HG02840 (cell line): ENCODE data around the gene ERICH4.
"Not testable (repeated sequence)": the region's sequence is repeated elsewhere in the genome, so short reads cannot be mapped to it uniquely, and the experiment has no call there.

Experiments used
- ATAC-seq: cut with Tn5 transposase; IDR thresholded peaks from one replicate; pipeline ENCODE4 v1.9.1; 2021; ENCODE audit warnings: mild to moderate bottlenecking, moderate library complexity, moderate number of reproducible peaks; ENCODE audit not compliant: unreplicated experiment, low FRiP score

The ERICH4 gene

DNA sequence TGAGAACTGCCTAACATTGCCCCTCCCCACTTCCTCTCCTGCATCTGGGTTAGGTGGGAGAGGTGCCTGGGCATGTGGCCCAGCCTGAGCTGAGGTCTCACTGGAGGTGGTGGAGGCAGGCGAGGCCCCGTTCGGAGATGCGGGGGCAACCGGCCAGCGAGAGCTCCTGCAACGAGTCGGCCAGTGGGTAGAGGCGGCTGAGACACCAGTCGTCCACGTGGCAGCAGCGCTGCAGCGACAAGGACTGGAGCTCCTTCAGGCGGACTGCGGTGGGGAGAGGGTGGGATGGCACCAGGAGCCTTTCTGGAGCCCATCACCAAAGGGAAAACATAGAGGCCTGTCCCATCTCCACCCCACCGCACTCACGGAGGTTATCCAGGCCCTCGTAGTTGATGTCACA is 9.8 kb upstream of the ERICH4 start:
- ATAC-seq = no peak

DNA sequence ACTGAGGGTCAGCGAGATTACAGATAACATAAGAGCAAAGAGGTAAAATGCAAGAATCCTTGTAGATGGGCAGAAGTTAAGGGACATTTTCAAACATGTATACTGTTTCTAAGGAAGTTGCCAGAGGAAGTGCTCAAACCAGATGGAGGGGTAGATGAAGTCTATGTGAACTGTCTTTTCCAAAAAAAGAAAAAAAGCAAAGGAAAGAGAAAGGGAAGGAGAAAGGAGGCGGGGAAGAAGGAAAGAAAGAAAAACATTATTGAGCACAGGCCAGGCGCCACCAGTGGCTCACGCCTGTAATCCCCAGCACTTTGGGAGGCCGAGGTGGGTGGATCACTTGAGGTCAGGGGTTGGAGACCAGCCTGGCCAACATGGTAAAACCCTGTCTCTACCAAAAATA is 8.5 kb upstream of the ERICH4 start:
- no peak for ATAC-seq

DNA sequence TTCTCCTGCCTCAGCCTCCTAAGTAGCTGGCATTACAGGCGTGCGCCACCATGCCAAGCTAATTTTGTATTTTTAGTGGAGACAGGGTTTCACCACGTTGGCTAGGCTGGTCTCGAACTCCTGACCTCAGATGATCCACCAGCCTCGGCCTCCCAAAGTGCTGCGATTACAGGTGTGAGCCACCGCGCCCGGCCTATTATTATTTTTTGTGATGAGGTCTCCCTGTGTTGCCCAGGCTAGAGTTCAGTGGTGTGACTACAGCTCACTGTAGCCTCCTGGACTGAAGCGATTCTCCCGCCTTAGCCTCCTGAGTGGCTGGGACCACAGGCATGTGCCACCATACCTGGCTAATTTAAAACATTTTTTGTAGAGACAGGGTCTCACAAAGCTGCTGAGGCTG is 7.6 kb upstream of the ERICH4 start:
- ATAC-seq = not testable (repeated sequence)

DNA sequence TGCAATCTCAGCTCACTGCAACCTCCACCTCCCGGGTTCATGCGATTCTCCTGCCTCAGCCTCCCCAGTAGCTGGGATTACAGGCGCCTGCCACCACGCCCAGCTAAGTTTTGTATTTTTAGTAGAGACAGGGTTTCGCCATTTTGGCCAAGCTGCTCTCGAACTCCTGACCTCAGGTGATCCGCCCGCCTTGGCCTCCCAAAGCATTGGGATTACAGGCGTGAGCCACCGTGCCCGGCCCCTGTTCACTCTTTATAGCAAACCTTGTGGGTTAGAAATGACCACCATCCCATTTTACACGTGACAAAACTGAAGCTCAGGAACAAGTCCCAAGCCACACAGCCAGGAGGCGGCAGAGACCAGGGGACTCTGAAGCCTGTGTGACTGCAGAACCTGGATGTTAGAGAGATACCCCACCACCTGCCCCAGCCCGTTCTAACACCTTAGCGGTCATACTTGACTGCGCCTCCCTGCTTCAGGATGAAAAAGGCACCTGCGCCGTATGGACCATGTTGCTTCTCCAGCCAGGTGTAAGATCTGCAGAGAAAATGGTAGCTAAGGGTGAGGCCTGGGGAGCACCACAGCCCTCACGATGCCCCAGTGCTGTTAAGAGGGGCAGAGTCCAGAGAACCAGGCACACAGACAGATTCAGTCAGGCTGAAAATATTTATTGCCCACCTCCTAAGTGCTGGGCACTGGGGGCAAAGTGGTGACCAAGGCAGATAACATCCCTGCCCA is 6.9 kb upstream of the ERICH4 start:
- no peak for ATAC-seq

DNA sequence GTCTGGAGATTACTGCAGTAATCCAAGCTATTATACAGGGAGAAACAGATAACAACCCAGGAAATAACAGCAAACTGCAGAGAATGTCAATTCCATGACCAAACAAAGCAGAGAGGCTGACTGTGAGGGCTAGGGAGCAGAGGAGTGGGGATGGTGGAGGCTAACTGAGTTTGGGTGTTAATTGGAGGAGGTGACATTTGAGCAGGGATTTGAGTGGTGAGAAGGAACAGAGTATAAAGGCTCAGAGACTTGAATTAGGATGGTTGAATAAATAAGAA is 6.3 kb upstream of the ERICH4 start:
- ATAC-seq = no peak

DNA sequence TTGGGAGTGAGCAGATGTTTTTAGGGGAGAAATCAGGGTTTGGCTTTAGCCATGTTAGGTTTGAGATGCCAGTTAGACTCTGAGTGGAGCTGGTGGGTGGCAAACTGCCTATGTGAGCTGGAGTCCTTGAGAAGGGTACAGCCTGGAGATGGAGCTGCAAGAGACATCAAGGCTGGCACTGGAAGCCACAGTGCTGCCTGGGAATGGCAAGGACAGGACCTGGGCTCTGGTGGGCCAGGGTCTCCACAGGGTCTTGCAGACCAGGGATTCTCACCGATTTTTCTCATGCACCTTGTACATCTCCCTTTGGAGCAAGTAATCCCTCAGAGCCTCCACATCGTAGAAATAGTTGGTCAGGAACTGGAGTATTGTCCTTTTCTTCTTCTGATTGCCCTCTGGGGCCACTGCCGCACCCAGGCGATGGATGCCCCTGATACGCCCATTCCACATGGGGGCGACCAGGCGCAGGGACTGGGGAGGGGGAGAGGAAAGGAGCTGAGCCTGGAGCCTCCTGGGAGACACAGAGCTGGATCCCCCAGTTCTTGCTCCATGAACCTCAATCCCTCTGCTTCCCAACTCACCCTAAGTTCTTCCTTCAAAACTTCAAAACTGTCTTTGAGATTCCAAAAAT is 4.9 kb upstream of the ERICH4 start:
- no peak for ATAC-seq

DNA sequence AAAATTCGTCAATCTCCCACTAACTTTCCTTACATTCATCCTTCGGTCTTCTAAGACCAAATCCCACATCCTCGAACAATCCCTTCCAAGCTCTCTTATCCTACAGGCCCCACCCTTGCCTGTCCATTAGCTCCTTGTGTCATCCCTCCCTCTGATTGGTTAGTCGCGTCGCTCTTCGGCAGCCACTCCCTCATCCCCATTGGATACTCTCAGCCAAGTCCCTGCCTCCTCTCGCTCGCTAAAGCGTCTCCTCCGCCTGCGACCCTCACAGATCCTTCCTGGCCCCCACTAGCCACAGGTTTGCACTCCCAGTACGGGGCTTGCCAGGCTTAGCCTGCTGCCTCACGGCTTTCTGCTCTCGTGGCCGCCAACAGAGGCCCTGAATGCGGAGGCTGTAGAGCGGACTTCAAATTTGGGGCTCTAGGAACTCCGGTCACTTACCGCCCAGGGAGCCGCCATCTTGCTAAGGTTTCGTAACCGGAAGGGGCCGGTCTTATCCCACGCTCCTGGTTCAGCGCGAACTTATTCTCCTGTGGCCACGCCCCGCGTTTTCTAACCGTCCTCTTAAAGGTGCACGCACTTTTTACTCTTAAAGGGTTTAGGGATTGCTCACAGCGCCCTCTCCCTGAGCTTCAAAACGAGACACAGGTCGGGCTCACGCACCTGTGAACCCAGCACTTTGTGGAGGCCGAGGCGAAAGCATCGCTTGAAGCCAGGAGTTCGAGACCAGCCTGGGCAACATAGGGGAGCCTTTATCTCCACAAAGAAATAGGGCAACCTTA is 3.3 kb upstream of the ERICH4 start, which contains the start of gene DMAC2:
Gene DMAC2 (minus strand): TSS at position 472 of the 782 bp plus-strand sequence. CDS start 13 bp downstream, at position 459.
- ATAC-seq = peak; percentile 89

DNA sequence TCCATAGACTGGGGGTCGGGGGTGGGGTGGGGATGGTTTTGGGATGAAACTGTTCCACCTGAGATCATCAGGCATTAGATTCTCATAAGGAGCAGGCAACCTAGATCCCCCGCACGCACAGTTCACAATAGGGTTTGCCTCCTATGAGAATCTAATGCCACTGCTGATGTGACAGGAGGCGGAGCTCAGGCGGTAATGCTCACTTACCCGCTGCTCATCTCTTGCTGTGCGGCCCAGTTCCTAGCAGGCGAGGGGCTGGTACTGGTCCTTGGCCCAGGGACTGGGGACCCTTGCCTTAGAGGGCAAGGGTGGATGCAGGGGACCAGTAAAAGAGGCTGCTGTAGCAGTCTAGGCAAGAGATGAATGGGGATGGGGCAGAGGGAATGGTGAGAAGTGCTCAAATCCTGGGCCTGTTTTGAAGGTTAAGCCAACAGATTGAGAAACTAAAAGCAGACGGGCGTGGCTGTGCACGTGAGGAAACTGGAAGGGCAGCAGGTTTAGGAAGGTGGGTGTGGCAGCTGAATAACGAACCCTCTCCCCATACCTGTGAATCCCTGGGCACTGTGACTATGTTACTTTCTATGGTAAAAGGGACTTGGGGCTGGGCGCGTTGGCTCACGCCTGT is 1.5 kb upstream of the ERICH4 start:
- no peak for ATAC-seq

DNA sequence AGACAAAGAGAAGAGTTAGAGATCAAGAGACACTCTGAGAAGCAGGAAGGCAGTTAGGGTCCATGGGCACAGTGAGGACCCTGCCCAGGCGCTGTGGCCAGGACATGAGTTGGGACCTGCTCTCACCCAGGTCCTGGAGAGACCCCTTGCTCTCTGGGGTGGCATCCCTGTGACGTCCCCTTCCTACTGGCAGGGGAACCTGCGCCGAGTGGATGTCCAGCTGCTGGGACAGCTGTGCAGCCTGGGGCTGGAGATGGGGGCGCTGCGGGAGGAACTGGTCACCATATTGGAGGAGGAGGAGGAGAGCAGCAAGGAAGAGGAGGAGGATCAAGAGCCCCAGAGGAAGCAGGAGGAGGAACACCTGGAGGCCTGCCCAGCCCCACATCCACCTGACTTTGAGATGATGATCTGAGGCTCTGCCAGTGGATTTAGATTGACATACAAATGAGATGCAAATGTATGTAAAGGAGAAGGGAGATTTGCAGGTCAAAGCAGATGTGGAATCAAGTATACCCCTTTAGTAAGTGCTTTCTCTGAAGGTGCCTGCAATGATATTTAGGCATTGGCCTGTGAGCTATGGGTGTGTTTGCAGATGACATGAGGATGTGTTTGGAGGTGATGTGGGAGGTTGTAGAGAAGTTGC is 978 bp downstream of the ERICH4 start:
- ATAC-seq = no peak

DNA sequence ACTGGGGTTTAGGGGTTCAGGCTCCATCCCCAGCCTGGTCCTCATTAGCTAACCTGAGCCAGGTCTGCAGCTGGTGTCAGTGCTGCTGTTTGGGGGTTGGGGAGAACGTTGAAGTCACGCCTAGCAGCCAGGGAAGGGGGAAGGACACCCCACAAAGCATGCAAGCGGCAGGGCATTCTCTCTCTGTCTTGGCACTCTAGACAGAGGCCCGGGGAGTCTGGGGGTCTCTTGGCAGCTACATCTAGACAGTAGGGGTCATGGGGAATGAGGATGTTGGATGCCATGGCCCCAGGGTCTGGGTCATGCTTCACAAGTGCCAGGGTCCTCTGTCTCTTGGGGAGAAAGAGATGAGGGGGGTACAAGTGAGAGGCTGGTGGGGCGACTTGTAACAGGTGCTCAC is 2.6 kb downstream of the ERICH4 start:
- ATAC-seq = no peak

DNA sequence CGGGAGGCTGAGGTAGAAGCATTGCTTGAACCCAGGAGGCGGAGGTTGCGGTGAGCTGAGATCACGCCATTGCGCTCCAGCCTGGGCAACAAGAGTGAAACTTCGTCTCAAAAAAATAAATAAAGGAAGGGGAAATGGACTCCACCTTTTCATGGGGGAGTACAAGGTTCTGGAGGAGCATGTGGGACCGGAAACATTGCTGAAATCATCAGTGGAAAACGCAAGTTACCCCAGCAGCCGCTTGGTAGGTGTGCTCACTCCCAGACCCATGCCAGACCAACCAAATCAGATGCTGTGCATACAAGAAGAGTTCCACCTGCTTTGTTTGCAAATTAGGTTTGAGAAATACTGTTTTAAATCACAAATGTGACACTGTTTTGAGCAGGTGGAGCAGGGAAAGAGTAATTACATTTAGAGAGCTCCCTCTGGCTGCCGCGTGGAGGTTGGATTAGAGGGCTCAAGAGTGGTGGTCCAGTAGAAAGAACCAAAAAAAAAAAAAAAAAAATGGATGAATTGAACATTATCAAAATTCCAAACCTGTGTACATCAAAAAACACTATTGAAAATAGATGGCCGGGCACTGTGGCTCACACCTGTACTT is 4.9 kb downstream of the ERICH4 start:
- no peak for ATAC-seq

DNA sequence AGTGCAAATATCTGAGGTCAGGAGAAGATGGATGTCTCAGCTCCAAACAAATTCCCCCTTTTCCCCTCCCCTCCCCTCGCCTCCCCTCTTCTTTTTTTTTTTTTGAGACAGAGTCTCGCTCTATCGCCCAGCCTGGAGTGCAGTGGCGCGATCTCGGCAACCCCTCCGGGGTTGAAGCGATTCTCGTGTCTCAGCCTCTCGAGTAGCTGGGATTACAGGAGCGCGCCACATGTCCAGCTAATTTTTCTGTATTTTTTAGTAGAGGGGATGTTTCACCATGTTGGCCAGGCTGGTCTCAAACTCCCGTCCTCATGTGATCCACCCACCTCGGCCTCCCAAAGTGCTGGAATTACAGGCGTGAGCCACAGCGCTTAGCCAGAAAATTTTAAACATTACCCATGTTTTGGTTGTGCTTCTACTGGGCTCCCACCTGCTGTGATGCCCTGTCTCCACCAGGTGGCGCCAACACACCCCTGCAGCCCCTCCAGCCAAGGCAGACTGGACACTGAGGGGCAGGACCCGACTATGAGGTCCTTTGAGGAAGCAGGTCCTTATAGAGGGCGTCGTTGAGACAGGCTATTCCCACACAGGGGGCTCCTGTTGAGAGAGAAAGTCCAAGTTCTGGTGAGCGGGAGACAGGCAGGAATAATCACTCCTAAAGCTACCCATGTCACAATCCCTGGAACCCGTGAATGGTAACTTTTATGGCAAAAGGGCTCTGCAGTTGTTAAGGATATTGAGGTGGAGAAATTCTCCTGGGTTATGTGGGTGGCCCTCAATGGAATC is 6.3 kb downstream of the ERICH4 start:
- no peak for ATAC-seq

DNA sequence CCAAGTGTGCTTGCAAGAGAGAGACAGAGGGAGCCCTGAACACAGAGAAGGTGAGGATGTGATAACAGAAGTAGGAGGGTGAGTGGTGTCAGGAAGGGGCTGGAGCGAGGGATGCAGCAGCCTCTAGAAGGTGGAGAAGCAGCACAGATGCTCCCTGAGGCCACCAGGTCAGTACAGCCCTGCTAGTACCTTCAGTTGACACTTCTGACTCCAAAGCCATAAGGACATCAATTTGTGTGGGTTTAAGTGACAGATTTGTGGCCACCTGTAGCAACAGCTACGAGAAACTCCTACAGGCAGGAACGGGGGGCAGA is 6.9 kb downstream of the ERICH4 start:
- ATAC-seq = no peak

DNA sequence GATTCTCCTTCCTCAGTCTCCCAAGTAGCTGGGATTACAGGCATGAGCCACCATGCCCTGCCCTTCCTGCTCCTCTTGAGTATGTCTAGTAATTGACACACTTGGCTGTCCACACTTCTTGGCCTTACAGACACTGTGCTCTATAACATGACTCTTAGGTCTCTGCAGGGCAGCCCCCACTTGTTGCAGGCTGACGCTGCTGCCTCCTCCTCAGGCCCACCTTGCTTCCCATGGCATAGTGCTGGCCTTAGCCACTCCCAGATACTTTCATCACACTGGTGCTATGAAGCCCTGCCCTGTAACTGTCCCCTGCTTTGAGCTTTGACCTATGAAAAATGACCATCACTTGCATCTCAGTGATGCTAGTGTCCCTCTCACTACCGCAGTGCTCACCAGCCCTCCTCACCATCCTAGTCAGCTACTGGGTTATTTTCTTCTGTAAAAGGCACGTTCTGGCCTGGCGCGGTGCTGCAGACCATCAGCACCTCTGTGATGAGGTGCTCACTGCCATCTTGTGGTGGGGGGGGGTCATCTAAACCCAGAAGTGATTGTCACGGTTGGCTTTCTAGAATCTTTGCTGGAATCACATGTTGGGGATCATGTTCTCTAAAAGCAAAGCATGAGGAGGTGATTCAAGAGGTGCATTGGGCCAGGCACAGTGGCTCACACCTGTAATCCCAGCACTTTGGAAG is 9.8 kb downstream of the ERICH4 start:
- no peak for ATAC-seq

DNA sequence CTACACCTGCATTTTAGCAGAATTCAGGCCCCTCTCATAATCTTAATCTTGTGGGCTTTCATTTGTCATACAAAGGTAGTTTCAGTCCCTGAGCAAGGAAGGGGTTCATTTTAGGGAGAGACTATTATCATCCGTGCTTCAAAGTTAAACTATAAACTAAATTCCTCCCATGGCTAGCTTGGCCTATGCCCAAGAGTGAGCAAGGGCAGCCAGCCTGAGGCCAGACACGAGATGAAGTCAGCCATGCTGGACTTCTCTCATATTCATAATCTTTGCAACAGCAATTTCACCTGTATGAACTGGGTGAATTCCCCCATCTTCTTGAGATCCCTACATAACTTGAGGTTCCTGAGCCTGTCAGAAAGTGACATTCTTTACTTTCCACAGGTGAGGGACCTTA is 13.0 kb downstream of the ERICH4 start:
- no peak for ATAC-seq

DNA sequence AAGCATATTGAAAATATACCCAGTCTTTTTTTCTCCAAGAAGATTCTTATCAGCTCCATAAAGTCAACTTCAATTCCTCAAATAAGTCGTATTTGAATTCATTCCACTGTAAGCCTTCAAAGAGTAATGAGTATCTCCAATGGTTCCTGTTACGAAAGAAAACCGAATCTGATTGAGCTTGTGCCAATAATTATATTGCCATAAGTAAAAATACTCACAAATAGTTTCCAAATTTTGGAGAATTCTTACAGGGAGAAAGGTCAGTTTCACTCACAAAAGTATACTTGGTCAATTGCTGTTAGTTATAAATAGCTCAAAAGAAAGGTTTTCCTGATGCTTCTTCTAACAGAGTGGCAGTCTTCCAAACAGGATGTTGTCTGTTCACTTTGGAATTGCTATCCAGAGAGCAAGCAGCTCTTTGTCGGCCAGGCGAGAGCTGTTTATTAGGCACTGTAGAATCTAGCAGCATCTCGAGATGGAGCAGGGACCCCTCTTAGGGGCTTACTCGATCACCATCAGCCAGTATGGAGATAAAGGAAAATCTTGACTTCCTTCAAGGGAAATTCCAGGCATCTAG is 13.5 kb downstream of the ERICH4 start:
- ATAC-seq = no peak

DNA sequence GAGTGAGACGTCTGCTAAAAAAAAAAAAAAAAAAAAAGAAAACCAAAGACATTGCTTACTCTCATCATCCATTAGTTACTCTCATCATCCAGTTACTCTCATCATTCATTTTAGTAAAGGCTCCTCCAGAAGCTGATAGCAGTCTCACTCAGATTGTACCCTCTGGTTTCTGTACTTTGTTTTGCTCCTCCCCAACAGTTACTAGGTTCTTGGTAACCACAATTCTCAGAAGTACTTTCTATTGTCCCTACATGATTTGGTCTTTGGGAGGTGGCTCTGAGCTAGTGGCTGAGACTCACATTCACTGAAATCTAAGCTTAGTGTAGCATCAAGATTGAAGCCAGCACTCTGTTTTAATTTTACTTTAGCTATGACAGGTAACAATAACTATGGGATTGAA is 14.3 kb downstream of the ERICH4 start:
- no peak for ATAC-seq

DNA sequence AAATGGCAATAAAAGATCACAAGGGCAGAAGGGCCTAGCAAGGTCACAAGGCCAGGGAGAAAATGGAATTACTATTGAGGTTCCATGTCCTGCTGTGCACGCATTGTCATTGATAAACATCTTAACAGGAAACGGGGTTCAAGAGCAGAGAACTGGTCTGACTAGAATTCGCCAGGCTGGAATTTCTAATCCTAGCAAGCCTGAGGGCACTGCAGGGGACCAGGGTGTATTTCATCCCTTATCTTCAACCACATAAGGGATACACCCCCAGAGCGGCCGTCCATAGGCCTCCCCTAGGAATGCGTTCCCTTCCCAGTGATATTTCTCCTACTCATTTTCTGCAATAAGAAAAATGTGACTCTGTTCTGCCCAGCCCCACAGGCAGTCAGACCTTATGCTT is 19.5 kb downstream of the ERICH4 start:
- ATAC-seq = no peak
